HEK293 (cell line): Measurements from ENCODE around the gene KATNAL1.

ENCODE experiments used
- ZBTB20 ChIP-seq: fragments of 450-650 bp; formaldehyde crosslinking; IDR thresholded peaks from 2 replicates; pipeline ENCODE4 v1.5.1; 2016; ENCODE audit warnings: missing biosample characterization, missing genetic modification characterization
- ZFP3 ChIP-seq: fragments of 450-650 bp; formaldehyde crosslinking; IDR thresholded peaks from 2 replicates; pipeline ENCODE4 v1.5.1; 2016; ENCODE audit warnings: low read depth, missing biosample characterization, missing genetic modification characterization
- ZNF114 ChIP-seq: fragments of 450-650 bp; formaldehyde crosslinking; IDR thresholded peaks from 2 replicates; pipeline ENCODE4 v1.5.0; 2017; ENCODE audit warnings: missing biosample characterization, missing genetic modification characterization
- ZNF121 ChIP-seq: fragments of 450-650 bp; formaldehyde crosslinking; IDR thresholded peaks from 2 replicates; pipeline ENCODE4 v1.5.1; 2016; ENCODE audit warnings: missing biosample characterization, missing genetic modification characterization
- ZNF174 ChIP-seq: fragments of 450-650 bp; formaldehyde crosslinking; IDR thresholded peaks from 2 replicates; pipeline ENCODE4 v1.5.0; 2017; ENCODE audit warnings: missing biosample characterization, mild to moderate bottlenecking, missing genetic modification characterization
- ZNF184 ChIP-seq: fragments of 450-650 bp; IDR thresholded peaks from 2 replicates; pipeline ENCODE4 v1.5.1; 2018; ENCODE audit warnings: missing biosample characterization, mild to moderate bottlenecking, missing genetic modification characterization
- ZNF626 ChIP-seq: fragments of 450-650 bp; sonication (Bioruptor Pico); formaldehyde crosslinking; IDR thresholded peaks from 2 replicates; pipeline ENCODE4 v1.5.1; 2018; ENCODE audit warnings: missing biosample characterization, missing genetic modification characterization, inconsistent platforms
- TF ChIP-seq, protein P1 (sequence below): fragments of 450-650 bp; formaldehyde crosslinking; IDR thresholded peaks from 2 replicates; pipeline ENCODE4 v1.5.1; 2016; ENCODE audit warnings: missing biosample characterization, missing genetic modification characterization

DNA sequence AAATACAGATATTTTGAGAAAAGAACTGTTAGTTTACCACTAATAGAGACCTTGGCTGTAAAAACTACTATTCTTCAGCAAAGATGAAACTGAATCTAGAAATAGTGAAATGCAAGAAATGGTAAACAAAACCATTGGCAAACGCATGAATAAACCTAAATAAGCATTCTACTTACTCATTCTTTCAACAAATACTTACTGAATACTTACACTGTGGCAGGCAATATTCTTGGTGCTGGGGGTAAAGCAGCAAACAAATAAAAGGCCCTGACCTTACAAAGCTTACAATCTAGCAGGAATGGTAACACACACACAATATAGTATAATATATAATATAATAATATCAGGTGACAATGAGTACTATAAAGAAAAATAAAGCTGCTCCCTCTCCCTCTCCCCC is 38.7 kb downstream of the KATNAL1 start:
- no peak for TF ChIP-seq ZNF174 (tag by site-specific recombination)
- no peak for TF ChIP-seq ZNF114 (tag by site-specific recombination)
- TF ChIP-seq ZFP3 (tag by site-specific recombination): no peak
- TF ChIP-seq, protein P1, sequence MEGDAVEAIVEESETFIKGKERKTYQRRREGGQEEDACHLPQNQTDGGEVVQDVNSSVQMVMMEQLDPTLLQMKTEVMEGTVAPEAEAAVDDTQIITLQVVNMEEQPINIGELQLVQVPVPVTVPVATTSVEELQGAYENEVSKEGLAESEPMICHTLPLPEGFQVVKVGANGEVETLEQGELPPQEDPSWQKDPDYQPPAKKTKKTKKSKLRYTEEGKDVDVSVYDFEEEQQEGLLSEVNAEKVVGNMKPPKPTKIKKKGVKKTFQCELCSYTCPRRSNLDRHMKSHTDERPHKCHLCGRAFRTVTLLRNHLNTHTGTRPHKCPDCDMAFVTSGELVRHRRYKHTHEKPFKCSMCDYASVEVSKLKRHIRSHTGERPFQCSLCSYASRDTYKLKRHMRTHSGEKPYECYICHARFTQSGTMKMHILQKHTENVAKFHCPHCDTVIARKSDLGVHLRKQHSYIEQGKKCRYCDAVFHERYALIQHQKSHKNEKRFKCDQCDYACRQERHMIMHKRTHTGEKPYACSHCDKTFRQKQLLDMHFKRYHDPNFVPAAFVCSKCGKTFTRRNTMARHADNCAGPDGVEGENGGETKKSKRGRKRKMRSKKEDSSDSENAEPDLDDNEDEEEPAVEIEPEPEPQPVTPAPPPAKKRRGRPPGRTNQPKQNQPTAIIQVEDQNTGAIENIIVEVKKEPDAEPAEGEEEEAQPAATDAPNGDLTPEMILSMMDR (tag by site-specific recombination): no peak
- no peak for TF ChIP-seq ZNF184 (tag by site-specific recombination)
- TF ChIP-seq ZBTB20: no peak
- no peak for TF ChIP-seq ZNF121 (tag by site-specific recombination)
- TF ChIP-seq ZNF626: no peak
